GM21723 (cell line): ENCODE data around the gene CUZD1.

Source experiments
- ATAC-seq: cut with Tn5 transposase; IDR thresholded peaks from one replicate; pipeline ENCODE4 v1.9.1; 2021; ENCODE audit warnings: mild to moderate bottlenecking, moderate library complexity; ENCODE audit not compliant: unreplicated experiment

The CUZD1 gene

DNA sequence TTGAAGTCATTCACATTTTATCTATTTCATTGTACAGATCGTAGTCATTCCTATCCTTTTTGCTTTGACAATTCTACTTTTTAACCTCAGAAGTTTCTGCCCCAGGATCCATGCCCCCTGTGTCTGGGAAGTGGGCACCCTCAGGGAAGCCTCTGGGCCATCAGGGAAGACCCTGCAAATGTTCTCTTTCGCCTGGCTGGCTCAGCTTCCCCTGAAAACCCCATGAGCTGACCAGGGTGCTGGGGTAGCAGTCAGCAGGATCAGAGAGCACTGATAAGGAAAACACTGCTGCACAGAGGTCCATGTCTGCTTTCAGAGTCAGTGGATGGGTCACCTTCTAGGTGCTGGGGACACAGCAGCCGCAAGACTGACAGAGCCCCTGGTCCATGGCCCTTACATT is 23.8 kb downstream of the CUZD1 start:
- ATAC-seq = no peak

DNA sequence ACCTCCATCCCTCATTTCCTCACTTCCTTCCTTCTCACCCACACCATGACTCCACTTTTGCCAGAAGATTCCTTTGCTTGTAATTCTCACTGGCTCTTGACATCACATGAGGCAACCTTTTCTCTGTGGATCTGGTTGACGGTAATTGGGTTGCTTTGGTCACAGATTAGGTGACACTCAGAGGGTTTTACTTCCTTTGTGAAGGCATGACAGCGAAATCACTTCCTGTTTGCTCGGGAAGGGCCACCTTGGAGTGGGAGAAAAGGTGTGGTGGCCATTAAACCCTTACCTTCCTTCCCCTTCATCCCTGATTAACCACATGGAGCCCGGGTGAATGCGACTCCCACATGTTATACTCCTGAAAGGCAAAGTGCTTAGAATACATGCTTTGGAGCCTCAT is 30.2 kb downstream of the CUZD1 start:
- no peak for ATAC-seq

DNA sequence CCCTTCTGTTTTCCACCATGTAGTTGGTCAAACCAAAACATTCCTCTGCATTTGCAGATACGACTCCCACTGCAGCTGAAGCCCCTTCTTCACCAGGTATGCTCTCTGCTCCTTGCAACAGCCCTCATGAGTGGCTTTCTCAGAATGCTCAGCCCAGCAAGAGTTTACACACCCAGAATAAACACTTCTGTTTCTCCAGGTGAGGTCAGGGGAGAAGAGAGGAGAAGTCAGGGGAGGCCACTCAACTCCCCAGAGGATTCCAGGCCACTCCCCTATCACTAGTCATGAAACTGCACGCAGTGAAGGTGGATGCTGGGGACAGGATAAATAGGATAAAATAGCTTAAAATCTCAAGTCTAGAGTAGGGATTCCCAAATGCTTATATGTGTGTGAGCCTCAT is 31.2 kb downstream of the CUZD1 start:
- no peak for ATAC-seq

DNA sequence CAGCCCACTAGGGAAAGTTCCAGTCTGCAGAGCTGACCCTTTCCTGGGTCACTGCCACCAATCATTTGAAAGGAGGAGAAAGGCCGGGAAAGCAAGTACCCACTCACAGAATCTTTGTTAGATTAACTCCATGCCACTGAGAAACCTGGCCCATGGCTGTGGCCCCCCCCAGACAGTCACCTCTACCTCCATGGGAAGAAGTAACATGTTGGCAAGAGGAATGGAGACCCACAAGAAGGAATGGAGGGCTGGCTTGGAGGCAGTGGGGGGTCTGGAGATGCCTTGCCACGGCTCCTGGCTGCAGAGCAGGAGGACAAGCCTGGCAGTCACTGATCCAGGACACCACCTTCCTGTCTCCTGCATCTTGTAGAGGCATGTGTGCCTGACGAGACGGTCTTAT is 32.9 kb downstream of the CUZD1 start:
- no peak for ATAC-seq

DNA sequence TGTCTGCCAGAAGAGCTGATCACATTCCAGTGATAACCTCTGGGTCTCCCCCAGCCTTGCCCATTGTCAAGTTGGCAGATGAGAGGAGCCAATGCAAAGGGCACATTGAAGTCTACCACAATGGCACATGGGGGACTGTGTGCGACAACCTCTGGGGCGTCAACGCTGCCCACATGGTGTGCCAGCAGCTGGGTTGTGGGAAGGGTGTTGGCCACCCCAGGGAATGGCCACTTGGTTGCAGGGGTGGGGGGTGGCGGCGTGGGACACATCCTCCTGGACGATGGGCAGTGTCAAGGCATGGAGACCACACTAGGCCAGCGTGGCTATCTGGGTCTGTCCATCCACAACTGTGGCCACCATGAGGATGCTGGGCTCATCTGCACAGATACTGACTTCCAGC is 43.4 kb downstream of the CUZD1 start:
- ATAC-seq = no peak

DNA sequence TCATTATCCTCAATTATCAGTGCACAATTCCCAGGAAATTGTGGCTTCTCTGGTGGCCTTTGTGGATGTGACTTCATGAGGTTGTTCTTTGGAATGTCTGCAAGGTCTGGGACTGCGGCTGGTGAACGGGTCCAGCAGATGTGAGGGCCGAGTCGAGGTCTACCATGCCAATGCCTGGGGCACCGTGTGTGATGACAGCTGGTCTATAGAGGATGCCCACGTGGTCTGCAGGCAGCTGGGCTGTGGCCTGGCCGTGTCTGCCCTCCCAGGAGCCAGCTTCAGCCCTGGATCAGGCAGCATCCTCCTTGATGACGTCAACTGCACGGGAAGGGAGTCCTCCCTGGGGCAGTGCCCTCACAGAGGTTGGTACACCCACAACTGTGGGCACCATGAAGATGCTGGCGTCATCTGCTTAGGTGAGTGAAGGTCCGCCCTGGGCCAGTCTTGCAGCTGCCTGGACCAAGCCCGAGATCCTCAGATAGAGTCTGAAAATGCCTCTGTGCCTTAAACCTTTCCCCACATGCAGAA is 46.9 kb downstream of the CUZD1 start:
- ATAC-seq = no peak

DNA sequence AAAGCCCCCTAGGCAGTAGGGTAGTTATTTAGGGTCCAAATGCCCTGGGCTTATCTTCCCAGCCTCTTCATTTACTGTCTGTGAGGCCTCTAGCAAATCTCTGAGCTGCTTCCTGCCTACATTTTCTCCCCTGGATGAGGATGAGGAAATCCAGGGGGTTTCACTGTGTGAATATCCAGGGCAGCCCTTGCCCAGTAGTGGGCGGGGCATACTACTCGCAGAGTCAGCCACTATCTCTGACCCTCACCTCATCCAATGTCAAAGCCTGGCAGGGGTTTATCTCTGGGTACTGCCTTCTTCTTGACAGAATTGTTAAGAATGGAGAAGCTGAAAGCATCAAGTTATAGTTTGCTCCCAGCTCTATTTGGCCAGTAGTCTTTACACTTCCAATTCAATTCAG is 48.9 kb downstream of the CUZD1 start:
- no peak for ATAC-seq

DNA sequence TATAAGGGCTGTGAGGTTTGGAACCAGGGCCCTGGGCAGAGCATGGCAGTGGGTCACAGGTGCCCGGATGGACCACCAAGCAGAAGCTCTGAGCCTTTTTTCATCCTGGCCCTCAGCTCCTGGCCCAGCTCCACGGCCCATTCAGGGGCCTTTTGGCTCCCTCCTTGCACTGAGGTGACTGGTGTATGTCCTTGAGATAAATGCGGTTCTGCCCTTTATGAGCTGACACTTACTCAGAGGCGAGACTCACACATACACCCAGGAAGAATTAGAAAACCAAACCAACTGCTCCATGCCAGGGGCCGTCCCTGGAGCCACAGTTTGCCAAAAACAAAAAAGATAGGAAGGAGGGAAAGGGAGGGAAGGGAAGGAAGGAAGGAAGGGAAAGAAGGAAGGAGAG is 49.7 kb downstream of the CUZD1 start:
- ATAC-seq = no peak

DNA sequence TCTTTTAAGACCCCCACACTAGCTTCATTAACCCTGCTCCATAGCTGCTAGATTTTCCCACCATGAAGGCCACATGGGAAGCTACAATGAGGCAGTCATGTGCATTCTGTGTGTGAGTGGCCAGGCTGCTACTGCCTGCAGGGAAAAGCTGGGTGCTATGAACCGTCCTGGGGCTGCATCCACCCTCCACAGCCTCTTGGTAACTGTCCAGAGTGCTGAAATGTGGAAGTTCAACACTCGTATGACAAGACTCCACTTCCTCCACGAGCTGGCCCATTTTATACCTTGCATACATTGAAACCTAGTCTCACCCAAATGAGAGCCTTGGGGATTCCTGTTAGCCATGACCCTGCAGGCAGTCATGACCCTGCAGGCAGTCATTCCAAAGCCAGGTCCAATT is 59.4 kb downstream of the CUZD1 start:
- no peak for ATAC-seq

DNA sequence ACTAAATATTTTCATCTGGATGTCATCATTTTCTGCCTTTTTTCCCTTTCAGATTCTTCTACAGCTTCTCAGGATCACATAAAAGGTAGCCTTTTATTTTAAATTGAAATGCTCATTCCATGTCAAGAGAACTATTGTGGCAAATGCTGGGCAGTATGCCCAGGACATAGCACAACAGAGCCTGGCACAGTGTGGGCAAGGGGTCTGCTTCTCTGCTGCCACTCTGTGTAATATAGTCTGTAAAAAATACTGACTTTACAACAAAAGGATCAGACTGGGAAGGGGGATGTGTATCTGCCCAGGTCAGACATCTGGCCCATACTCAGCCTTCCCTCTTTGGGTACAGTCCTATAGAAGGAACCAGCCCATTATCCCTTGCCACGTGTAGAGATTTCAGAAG is 62.7 kb downstream of the CUZD1 start:
- no peak for ATAC-seq
